Thyroid gland (tissue), 4 donors: ENCODE data around the gene HUWE1. TPM values are rescaled to one million over a fixed set of nuclear protein-coding genes. Genes with fewer than 3 reads are reported as not detected.

Experiments used
- DNase-seq, 2 donors: peaks; one replicate each; pipeline ENCODE4 v3.0.0-alpha.2; 2019
- H3K27ac ChIP-seq, 3 donors: fragments of 200-600 bp; sonication (generic); 1 replicate in 2 of 3; 2 replicates in 1 of 3; pipeline ENCODE4 v1.5.1; 2016 to 2019; ENCODE audit warnings: mild to moderate bottlenecking in 1 of 3, moderate library complexity in 1 of 3
- H3K27me3 ChIP-seq: fragments of 200-600 bp; sonication (generic); one replicate; pipeline ENCODE4 v1.5.1; 2019
- H3K36me3 ChIP-seq, 2 donors: fragments of 200-600 bp; sonication (generic); one replicate each; pipeline ENCODE4 v1.5.1; 2016 to 2019
- H3K4me1 ChIP-seq, 2 donors: fragments of 200-600 bp; sonication (generic); one replicate each; pipeline ENCODE4 v1.5.1; 2017 to 2019
- H3K4me3 ChIP-seq, 3 donors: fragments of 200-600 bp; sonication (generic); replicated peaks in 1 of 3; 1 replicate in 2 of 3; 2 replicates in 1 of 3; pipeline ENCODE4 v1.5.1; 2016; ENCODE audit warnings: mild to moderate bottlenecking in 1 of 3
- H3K9me3 ChIP-seq: fragments of 200-600 bp; sonication (generic); one replicate; pipeline ENCODE4 v1.5.1; 2017
- POLR2A ChIP-seq, 2 donors: fragments of 450-650 bp; IDR thresholded peaks; one replicate each; pipeline ENCODE4 v1.6.1; 2017; ENCODE audit warnings: antibody characterized with exemption in 2 of 2, mild to moderate bottlenecking in 2 of 2, moderate library complexity in 1 of 2
- WGBS, 2 donors: methylation state at CpG; one replicate each; pipeline ENCODE4 v1.1.5; 2017; 5-methylcytosine and 5-hydroxymethylcytosine counted together
- intact Hi-C: fragments of 100-400 bp; cut with DNase I; formaldehyde crosslinking; loops from one replicate; pipeline ENCODE4 v1.15.1; 2023
- total RNA-seq, 4 donors: library from RNA; depleted of rRNA; stranded (reverse); fragments of >200 nt; gene quantifications; one replicate each; pipeline ENCODE4 v1.2.3, GENCODE V29; 2016
- TF ChIP-seq, protein P1 (sequence below), 6 experiments: fragments of 200-600 bp in 3 of 6; fragments of 450-650 bp in 3 of 6; sonication (generic) in 3 of 6; IDR thresholded peaks; one replicate each; pipeline ENCODE4 v1.5.1; 2016 to 2019; ENCODE audit warnings: antibody characterized with exemption in 6 of 6, mild to moderate bottlenecking in 2 of 6, inconsistent platforms in 1 of 6, moderate library complexity in 1 of 6

HUWE1 gene
- total RNA-seq, 4 donors from 2014 or later = 101 to 165 (median 151) TPM

DNA sequence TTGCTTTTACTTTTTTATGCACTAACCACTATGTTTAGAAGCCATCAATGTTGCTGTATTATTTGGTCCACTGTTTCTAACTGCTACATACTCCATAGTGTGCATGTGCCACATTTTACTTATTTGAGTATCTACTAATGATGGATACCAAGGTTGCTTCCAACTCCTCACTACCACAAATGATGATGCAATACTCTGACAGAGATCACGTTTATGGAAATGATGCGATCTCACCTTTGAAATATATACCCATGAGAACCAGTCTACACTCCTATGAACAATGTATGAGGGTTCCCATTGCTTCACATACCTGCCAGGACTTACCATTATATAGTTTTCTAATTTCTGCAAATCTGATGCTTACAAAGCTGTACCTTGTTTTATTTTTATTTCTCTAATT is 44.2 kb downstream of the HUWE1 start:
- intact Hi-C loops = no loop called here
- TF ChIP-seq POLR2A (IDR thresholded peaks at IDR 0.05) = no peak
- TF ChIP-seq, protein P1, sequence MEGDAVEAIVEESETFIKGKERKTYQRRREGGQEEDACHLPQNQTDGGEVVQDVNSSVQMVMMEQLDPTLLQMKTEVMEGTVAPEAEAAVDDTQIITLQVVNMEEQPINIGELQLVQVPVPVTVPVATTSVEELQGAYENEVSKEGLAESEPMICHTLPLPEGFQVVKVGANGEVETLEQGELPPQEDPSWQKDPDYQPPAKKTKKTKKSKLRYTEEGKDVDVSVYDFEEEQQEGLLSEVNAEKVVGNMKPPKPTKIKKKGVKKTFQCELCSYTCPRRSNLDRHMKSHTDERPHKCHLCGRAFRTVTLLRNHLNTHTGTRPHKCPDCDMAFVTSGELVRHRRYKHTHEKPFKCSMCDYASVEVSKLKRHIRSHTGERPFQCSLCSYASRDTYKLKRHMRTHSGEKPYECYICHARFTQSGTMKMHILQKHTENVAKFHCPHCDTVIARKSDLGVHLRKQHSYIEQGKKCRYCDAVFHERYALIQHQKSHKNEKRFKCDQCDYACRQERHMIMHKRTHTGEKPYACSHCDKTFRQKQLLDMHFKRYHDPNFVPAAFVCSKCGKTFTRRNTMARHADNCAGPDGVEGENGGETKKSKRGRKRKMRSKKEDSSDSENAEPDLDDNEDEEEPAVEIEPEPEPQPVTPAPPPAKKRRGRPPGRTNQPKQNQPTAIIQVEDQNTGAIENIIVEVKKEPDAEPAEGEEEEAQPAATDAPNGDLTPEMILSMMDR (IDR thresholded peaks at IDR 0.05) = no peak
- no peak for DNase-seq
- H3K36me3 ChIP-seq = peaks cover 6 to 34% of the 10 kb centered on the region in 2 donors
- no peak overlapping the region for H3K27ac ChIP-seq
- no peaks in the 10 kb centered on the region for H3K27me3 ChIP-seq
- no peaks in the 10 kb centered on the region for H3K4me1 ChIP-seq
- H3K9me3 ChIP-seq = no peaks in the 10 kb centered on the region
- no peak overlapping the region for H3K4me3 ChIP-seq
- 89 to 94% methylated on average over 2 of the region's 2 CpGs for WGBS, 2 donors

DNA sequence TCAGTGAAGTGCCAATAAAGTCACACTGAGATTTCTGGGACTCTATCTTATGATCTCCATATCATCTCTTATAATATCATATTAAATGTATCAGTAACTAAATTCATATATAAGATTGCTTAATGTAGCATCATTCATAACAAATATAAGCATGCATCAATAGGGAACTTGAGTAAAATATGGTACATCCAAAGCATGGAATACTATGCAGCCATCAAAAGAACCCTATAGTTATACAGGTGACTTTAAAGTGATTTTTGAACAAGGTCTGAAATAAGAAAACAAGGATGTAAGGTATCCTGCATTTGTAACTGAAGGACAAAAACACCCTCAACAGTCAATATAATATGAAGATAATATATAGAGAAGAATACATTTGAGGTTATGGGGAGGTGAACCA is 47.3 kb downstream of the HUWE1 start:
- H3K27ac ChIP-seq = no peak overlapping the region
- DNase-seq = no peak
- H3K4me1 ChIP-seq = no peaks in the 10 kb centered on the region
- peaks cover 4 to 18% of the 10 kb centered on the region in 2 donors for H3K36me3 ChIP-seq
- no peaks in the 10 kb centered on the region for H3K9me3 ChIP-seq
- intact Hi-C loops = no loop called here
- H3K4me3 ChIP-seq = no peak overlapping the region
- no peaks in the 10 kb centered on the region for H3K27me3 ChIP-seq
- TF ChIP-seq, protein P1 (IDR thresholded peaks at IDR 0.05) = no peak

DNA sequence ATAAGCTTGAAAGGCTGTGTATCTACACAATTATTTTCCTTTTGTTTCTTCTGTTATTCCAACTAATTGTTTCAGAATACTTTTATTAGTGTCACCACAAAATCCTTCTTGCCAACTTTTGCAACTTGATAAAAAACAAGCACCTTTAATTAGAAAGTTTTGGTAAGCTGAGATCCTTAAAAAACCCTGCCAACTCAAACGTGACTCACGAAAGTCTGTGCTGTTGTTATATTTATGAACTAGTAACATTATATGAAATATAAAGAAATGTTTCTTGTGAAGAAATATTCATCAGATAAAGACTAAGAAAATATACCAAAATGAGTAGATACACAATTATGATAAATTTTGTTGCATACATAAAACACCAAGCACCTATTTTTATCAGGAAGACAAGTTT is 49.0 kb downstream of the HUWE1 start:
- Histone ChIP-seq H3K27ac (no peak overlapping the region), H3K4me3 (no peak overlapping the region), H3K36me3 (peaks cover 4 to 12% of the 10 kb centered on the region in 2 donors), H3K4me1 (no peaks in the 10 kb centered on the region), H3K27me3 (no peaks in the 10 kb centered on the region), H3K9me3 (no peaks in the 10 kb centered on the region)
- 72 to 80% methylated on average over 2 of the region's 2 CpGs for WGBS, 2 donors
- intact Hi-C loops = no loop called here
- no peak for DNase-seq
- TF ChIP-seq, protein P1 (IDR thresholded peaks at IDR 0.05) = no peak
- TF ChIP-seq POLR2A (IDR thresholded peaks at IDR 0.05) = no peak

DNA sequence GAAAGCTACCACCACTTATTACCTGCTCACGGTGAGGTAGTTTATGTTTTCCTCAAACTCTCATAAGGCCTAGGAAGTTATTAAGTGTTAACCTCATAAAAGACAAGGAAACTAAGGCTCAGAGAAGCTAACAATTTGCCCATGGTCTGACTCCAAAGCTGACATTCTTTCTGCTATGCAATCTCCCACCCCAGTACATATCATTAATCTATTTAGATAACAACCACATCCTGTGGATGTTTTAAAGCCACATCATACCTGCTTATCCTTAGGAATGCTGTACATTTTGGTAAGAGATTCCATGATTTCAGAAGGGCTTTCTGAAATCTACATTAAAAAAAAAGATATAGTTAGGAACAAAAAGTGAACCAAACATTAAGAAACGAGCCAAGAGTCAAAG is 55.4 kb downstream of the HUWE1 start:
- DNase-seq = no peak
- intact Hi-C loops = no loop called here
- Histone ChIP-seq H3K36me3 (peaks cover 25 to 42% of the 10 kb centered on the region in 2 donors), H3K4me1 (no peaks in the 10 kb centered on the region), H3K27me3 (no peaks in the 10 kb centered on the region), H3K9me3 (no peaks in the 10 kb centered on the region), H3K4me3 (no peak overlapping the region), H3K27ac (no peak overlapping the region)
- TF ChIP-seq, protein P1 (IDR thresholded peaks at IDR 0.05) = no peak
- TF ChIP-seq POLR2A (IDR thresholded peaks at IDR 0.05) = no peak
- 86 to 93% methylated on average over 2 of the region's 2 CpGs for WGBS, 2 donors

DNA sequence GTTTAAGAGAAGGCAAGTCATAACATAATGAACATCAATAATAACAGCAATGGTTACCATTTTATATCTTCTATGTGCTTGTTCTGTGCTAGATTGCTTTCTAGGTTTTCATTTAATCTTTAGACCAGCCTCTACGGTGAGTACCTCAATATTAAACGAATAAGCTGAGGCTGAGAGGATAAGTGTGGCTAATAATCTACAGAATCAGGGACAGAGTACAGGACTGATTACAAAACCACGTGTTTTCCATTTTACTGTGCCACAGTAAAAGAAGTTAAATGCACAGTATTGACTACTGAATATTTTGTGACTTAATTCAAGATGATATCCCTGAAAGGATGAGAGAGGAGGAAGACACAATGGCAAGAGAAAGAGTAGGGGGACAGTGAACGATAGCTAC is 56.3 kb downstream of the HUWE1 start:
- Histone ChIP-seq H3K27me3 (no peaks in the 10 kb centered on the region), H3K4me1 (no peaks in the 10 kb centered on the region), H3K27ac (no peak overlapping the region), H3K9me3 (no peaks in the 10 kb centered on the region), H3K4me3 (no peak overlapping the region), H3K36me3 (peaks cover 27 to 42% of the 10 kb centered on the region in 2 donors)
- no peak for DNase-seq
- intact Hi-C loops = no loop called here
- TF ChIP-seq, protein P1 (IDR thresholded peaks at IDR 0.05) = no peak
- TF ChIP-seq POLR2A (IDR thresholded peaks at IDR 0.05) = no peak
- whole genome bisulfite sequencing, 2 donors = 94 to 97% methylated on average over 4 of the region's 4 CpGs
